ENCODE data around the gene ARID3A.

The ARID3A gene

DNA sequence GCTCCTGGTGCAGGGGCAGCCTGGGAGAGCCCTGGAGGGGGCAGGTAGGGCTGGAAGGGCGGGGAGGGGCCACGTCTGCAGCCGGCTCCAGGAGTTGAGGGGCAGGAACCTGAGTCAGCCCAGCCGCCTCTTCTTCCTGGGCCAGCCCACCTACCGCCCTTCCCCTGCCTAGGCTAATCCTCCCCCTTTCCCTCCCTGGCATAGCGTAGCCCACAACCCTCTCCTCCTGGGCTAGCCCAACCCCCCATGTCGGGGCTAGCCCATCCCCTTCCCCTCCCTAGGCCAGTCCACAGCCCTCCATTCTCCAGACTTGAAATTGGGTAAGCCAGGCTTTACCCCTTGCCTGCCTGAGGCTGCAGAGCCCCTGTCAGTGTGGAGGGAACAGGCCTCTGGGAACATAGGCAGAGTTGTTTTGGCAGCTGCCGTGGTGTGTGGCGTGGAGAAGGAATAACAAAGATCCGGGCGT lies 37.7 kb downstream of the ARID3A start:
- no peak for DNase-seq

DNA sequence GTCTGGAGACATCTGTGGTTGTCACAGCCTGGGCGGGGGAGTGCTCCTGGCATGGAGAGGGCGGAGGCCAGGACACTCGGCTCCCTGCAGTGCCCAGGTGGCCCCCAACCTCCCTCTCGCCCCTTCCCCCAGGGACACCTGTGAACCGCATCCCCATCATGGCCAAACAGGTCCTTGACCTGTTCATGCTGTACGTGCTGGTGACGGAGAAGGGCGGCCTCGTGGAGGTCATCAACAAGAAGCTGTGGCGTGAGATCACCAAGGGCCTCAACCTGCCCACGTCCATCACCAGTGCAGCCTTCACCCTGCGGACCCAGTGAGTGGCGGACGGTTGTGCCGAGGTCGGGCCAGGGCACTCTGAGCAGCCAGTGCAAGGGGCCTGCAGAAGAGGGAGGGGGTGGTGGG lies 38.3 kb downstream of the ARID3A start:
- no peak for DNase-seq

GRCh38 chr19:964761-965694 lies 39.2 kb downstream of the ARID3A start:
- peak; percentile 63 for DNase-seq

DNA sequence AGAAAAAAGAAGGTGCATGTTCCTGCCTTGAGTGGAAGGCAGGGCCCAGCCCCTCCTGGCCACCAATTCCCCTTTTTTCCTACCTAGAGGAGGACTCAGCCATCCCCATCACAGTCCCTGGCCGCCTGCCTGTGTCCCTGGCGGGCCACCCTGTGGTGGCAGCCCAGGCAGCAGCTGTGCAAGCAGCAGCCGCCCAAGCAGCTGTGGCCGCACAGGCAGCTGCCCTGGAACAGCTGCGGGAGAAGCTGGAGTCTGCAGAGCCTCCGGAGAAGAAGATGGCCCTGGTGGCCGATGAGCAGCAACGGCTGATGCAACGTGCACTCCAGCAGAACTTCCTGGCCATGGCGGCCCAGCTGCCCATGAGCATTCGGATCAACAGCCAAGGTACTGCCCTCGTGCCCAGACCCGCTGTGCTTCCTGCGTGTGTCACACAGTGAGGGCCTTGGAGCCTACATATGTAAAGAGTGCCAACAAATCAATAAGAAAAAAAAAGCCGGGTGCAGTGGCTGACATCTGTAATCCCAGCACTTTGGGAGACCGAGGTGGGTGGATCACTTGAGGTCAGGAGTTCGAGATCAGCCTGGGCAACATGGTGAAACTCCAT lies 40.8 kb downstream of the ARID3A start:
- peak; percentile 49 for DNase-seq

GRCh38 chr19:970695-971094 lies 44.9 kb downstream of the ARID3A start:
- DNase-seq: peak; percentile 20

DNA sequence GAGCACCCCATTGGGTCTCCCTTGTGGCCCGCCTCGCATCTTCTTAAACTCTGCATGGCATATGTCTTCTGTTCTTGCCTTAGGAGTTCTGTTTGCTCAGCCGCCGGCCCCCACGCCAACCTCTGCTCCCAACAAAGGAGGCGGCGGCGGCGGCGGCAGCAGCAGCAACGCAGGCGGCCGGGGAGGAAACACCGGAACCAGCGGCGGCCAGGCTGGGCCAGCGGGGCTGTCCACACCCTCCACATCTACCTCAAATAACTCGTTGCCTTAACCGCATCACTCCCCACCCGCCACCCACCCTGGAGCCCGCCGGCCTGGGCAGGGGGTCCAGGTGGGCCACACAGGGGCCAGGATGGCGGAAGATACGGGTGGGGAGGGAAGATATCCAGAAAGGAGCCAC lies 46.0 kb downstream of the ARID3A start:
- no peak for DNase-seq

- no peak for DNase-seq
These were observed 46.4 kb downstream of the ARID3A start for GRCh38 chr19:972281-972680.

DNA sequence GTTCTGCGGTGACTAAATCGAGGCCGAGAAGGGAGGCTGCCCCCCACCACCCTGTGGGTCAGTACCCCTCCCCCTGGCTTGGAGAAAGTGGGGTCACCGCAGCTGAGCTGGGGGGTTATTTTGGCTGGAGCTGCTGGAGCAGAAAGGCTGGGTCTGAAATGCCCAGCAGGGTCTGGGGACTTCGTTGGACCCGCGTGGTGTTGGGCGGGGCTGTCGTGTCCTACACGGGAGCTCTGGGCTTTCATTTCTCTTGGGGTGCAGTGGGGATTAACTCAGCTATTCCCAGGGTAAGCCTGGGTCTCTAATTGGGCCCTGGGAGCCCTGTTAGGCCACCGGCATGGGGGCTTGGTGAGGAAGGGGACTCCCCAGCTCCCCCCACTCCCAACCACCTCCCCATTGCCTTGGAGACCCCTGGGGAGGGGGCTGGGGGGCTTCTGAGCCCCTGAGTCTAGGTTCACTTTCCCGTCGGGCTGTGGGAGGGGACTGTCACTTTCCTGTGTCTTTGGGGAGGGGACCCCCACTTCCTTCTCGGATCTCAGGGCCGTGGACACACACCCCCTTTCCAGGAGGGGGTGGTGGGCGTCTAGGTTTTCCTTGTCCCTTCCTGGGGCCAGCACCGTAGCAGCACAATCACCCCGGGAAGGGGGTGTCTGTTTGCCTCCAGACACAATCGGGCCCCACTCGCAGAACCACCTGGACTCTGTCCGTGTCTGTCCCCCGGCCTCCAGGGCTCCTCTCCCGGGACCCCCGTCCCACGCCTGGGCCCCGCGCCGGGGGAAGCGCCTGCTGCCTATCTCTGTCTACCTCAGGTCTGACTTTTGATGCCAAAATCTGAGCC lies 48.1 kb downstream of the ARID3A start:
- no peak for DNase-seq

DNA sequence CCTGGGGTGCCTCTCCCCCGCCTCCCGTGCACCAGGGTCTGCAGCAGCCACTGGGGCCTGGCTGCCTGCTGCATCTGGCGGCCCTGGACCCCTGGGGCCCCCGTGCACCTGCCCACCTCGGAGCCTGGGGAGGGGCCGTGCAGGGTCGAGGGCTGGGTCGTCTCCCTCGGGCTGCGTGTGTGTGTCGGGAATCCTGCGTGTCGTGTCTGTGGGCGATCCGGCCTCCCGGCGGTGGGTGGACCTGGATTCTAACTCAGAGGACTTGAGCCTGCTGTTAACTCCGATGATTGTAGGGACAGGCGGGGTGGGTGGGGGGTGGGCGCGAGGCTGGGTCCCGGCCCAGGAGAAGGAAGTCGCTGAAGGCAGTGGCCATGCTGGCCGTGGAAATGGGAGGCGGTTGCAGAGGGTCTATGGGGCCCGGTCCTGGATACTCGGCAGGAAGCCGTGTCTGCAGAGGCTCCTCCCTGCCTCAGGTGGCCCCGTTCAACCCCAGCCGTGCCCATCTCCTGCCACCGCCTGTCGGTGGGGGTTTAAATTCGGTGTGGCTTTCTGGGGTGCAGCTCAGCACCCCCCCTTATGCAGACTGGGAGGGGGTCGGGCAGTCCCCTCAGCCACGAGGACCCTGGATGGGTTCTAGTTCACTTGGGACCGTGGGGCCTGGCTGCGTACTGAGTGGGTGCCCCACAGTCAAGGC lies 48.9 kb downstream of the ARID3A start:
- no peak for DNase-seq

GRCh38 chr19:976476-976875 lies 50.6 kb downstream of the ARID3A start:
- DNase-seq: no peak

DNA sequence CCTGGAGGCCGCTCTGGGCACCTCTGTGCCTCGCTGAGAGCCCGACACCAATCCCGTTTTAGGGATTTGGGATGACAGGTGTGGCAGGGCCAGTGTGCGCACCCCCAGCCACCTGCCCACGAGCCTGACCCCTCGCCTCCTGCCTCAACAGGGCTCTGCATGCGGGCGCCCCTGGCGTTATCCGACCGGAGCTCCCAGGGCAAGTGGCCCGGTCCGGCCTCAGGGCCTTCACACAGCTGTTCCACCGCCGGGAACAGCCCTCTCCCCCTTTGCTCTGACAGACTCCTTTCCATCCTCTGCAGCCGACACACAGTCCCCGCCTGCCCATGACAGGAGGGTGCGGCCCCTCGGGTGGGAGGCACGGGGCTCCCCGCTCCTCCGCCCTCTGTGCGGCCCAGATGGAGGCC lies 51.2 kb downstream of the ARID3A start:
- no peak for DNase-seq

DNA sequence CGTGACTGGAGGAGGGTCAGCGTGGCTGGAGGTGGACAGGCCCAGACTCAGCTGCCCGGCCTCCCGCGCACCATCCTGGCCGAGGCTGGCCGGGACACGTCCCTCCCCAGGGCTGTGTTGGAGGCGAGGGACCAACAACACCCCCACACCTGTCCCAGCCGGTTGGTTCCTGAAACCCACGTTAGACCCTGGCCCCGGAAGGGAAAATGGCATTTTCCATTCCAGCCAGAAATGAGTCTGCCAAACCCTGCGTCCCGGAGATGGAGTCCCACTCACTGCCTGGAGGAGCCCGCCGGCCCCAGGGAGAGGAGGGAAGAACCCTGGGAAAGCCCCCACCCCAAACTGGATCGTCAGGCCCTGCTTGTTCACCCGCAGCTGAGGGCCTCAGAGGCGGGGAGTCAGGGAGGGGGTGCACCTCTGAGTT lies 53.5 kb downstream of the ARID3A start:
- no peak for DNase-seq

- peak; percentile 42 for DNase-seq
These were observed 54.5 kb downstream of the ARID3A start for GRCh38 chr19:980133-980998.

- DNase-seq: peak; percentile 71
These were observed 56.8 kb downstream of the ARID3A start for GRCh38 chr19:982567-983170.

GRCh38 chr19:984165-984967 lies 58.5 kb downstream of the ARID3A start, which contains the start of gene WDR18:
Gene WDR18, plus strand, starts transcription at chr19:984345. Its CDS starts 9 bp downstream, at chr19:984354.
- peak; percentile 92 for DNase-seq

GRCh38 chr19:986083-986482 lies 60.2 kb downstream of the ARID3A start:
- no peak for DNase-seq

- no peak for DNase-seq
These were observed 62.2 kb downstream of the ARID3A start for GRCh38 chr19:988081-988480.

GRCh38 chr19:988510-988909 lies 62.7 kb downstream of the ARID3A start:
- DNase-seq: no peak

GRCh38 chr19:989381-990081 lies 63.7 kb downstream of the ARID3A start:
- DNase-seq: peak; percentile 30

Data from DMS53 (cell line).